Right cardiac atrium (tissue), 5 donors: Measurements from ENCODE around the gene ITCH. TPM values are rescaled to one million over a fixed set of nuclear protein-coding genes. Genes with fewer than 3 reads are reported as not detected.
"Not testable (repeated sequence)": the region's sequence is repeated elsewhere in the genome, so short reads cannot be mapped to it uniquely, and the experiment has no call there.

Experiments used
- ATAC-seq, 2 donors: fragments of 200-7000 bp; cut with Tn5 transposase; one replicate each; pipeline versions ENCODE4 v1.8.0 to v1.9.1; 2020; ENCODE audit warnings: moderate library complexity in 2 of 2, mild to moderate bottlenecking in 1 of 2
- DNase-seq, 3 donors: peaks; one replicate each; pipeline ENCODE4 v3.0.0-alpha.2; 2020
- H3K27ac ChIP-seq: one replicate; pipeline ENCODE4 v1.5.1; 2013; ENCODE audit warnings: mild to moderate bottlenecking, low read length, control low read depth, moderate library complexity
- H3K27me3 ChIP-seq: one replicate; pipeline ENCODE4 v1.6.1; 2013; ENCODE audit not compliant: control insufficient read depth, insufficient read depth
- H3K4me1 ChIP-seq: one replicate; pipeline ENCODE4 v1.6.1; 2013; ENCODE audit warnings: low read length; ENCODE audit not compliant: control insufficient read depth, insufficient read depth
- H3K4me3 ChIP-seq: one replicate; pipeline ENCODE4 v1.5.1; 2013; ENCODE audit warnings: low read length, control low read depth
- H3K9me3 ChIP-seq: one replicate; pipeline ENCODE4 v1.6.1; 2013; ENCODE audit warnings: low read length; ENCODE audit not compliant: control insufficient read depth
- WGBS: extraction: QIAGEN DNeasy Blood & Tissue Kit; methylation state at CpG from one replicate; pipeline ENCODE4 v1.1.7; 2013; 5-methylcytosine and 5-hydroxymethylcytosine counted together
- intact Hi-C, 4 donors: fragments of 100-400 bp; cut with DNase I; formaldehyde crosslinking; loops; one replicate each; pipeline versions ENCODE4 v1.11.0 to v1.14.0; 2022 to 2023
- polyA plus RNA-seq: library from polyadenylated mRNA; stranded (reverse); fragments of 200-250 nt; gene quantifications from one replicate; pipeline ENCODE4 v1.2.3, GENCODE V29; 2013
- total RNA-seq, 4 donors: library from RNA; stranded (reverse); fragmentation: NEBNext Ultra II Directional; extraction: Animal tissue kit (Norgen Biotek cat#: 25700); gene quantifications; one replicate each; pipeline ENCODE4 v1.2.1, GENCODE V29; 2021
- donor health status: healthy with polysubstance abuse.
- donor health status: DM: no; HTN: yes; CAD: no.
- donor health status: DM: no; HTN: no; CAD: no.
- donor health status: DM: no; HTN: yes; CAD: no; lungs with severe emphysema.
- donor health status: DM: yes; HTN: yes; CAD: no.

ITCH gene
- total and polyA plus RNA-seq, 5 donors = 9.7 to 54.9 (median 48.6) TPM

- no peaks in the 10 kb centered on the region for H3K27me3 ChIP-seq
- DNase-seq = no peak
- ATAC-seq = no peak
- no peak overlapping the region for H3K27ac ChIP-seq
- H3K4me1 ChIP-seq = peaks cover 5% of the 10 kb centered on the region
- intact Hi-C loops = no loop called here
- no peaks in the 10 kb centered on the region for H3K9me3 ChIP-seq
- H3K4me3 ChIP-seq = no peak overlapping the region
These were observed 149.9 kb downstream of the ITCH start for GRCh38 chr20:34512955-34513419.

GRCh38 chr20:34514034-34514433 lies 151.0 kb downstream of the ITCH start:
- H3K9me3 ChIP-seq, H3K4me1 ChIP-seq, DNase-seq, H3K4me3 ChIP-seq, H3K27me3 ChIP-seq, intact Hi-C loops, ATAC-seq: not testable (repeated sequence)
- 85% methylated on average over 17 of the region's 17 CpGs for whole genome bisulfite sequencing
- peak overlapping the region; percentile 25 for H3K27ac ChIP-seq

- no peaks in the 10 kb centered on the region for H3K9me3 ChIP-seq
- peaks cover 5% of the 10 kb centered on the region for H3K4me1 ChIP-seq
- WGBS = 36% methylated on average over 19 of the region's 19 CpGs
- DNase-seq = no peak
- intact Hi-C loops = no loop called here
- H3K27ac ChIP-seq = peak overlapping the region; percentile 96
- ATAC-seq = no peak
- peak overlapping the region; percentile 83 for H3K4me3 ChIP-seq
- H3K27me3 ChIP-seq = no peaks in the 10 kb centered on the region
These were observed 151.9 kb downstream of the ITCH start for GRCh38 chr20:34514897-34515483.

GRCh38 chr20:34515484-34516246 lies 152.6 kb downstream of the ITCH start:
- Histone ChIP-seq H3K4me3 (peak overlapping the region; percentile 83), H3K9me3 (no peaks in the 10 kb centered on the region), H3K27ac (peak overlapping the region; percentile 96), H3K27me3 (no peaks in the 10 kb centered on the region), H3K4me1 (peaks cover 5% of the 10 kb centered on the region)
- intact Hi-C loops = no loop called here
- ATAC-seq (peak; percentile 33 to 52), DNase-seq (peak in 2 of 3 donors; percentile 35 to 63)
- 5% methylated on average over 36 of the region's 36 CpGs for WGBS

DNA sequence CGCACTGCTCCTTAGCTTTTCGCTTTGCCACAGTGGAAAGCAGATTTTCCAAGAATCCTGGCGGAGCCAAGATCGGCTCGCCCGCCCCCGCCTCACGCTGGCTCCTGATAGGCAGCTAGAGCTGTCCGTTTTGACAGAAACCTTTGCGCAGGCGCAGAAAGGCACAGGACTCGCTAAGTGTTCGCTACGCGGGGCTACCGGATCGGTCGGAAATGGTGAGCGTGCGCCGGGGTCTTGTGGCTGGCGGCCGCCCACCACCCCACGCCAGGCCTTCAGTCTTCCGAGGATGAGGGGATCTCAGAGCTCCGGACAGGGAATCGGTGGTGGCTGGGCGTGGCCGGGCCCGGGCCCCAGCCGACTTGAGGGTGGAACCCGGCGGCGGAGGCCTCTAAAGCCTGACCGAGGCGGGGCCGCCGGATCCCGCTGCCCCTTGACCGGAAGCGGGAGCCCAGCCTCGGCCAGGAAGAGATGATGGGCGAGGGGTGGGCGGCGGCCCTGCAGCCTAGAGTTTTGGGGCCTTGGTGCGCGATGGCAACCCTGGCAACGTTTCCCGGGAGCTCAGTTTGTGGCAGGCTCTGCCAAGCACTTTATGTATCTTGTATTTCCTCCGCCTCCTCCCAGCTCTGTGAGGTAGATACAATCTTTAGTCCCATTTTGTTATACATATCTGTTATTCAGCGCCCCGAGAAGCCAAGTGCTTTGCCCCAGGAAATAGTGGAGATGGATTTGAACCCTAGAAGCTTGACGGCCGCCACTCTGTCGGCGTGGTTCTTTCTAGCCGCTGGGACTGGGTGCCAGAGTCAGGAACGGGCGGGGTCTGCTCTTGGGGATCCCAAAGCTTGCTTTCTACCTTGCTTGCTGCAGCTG lies 153.4 kb downstream of the ITCH start, which contains the start of gene DYNLRB1:
TSS of gene DYNLRB1 (plus strand) at position 176 of the 867 bp plus-strand sequence. CDS start at position 213, 37 bp downstream.
- under 1% methylated on average over 59 of the region's 59 CpGs for WGBS
- ATAC-seq = peak; percentile 96
- intact Hi-C loops = no loop called here
- peak within 1 kb of the TSS; percentile 96 for H3K27ac ChIP-seq
- peaks cover 5% of the 10 kb centered on the region for H3K4me1 ChIP-seq
- H3K9me3 ChIP-seq = no peaks in the 10 kb centered on the region
- peak; percentile 98 for DNase-seq
- no peaks in the 10 kb centered on the region for H3K27me3 ChIP-seq
- H3K4me3 ChIP-seq = peak within 1 kb of the TSS; percentile 83

GRCh38 chr20:34517114-34517505 lies 154.0 kb downstream of the ITCH start:
- Histone ChIP-seq H3K9me3 (no peaks in the 10 kb centered on the region), H3K4me1 (peaks cover 4% of the 10 kb centered on the region), H3K27me3 (no peaks in the 10 kb centered on the region), H3K27ac (peak overlapping the region; percentile 96), H3K4me3 (peak overlapping the region; percentile 83)
- intact Hi-C loops = no loop called here
- DNase-seq = no peak
- 1% methylated on average over 3 of the region's 3 CpGs for WGBS
- no peak for ATAC-seq

GRCh38 chr20:34518863-34519262 lies 155.8 kb downstream of the ITCH start:
- H3K27ac ChIP-seq, intact Hi-C loops, ATAC-seq, H3K9me3 ChIP-seq, H3K4me1 ChIP-seq, H3K4me3 ChIP-seq, DNase-seq, H3K27me3 ChIP-seq: not testable (repeated sequence)
- WGBS = 94% methylated on average over 7 of the region's 7 CpGs

DNA sequence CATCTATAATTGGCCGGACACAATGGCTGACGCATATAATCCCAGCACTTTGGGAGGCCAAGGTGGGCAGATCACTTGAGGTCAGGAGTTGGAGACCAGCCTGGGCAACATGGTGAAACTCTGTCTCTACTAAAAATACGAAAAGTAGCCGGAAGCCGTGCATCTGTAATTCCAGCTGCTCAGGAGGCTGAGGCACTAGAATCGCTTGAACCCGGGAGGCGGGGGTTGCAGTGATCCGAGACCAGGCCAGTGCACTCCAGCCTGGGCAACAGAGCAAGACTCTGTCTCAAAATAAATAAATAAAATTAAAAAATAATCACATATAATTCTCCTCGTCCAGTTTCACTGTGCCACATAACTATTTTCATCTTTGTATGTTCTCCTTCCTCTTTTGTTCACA lies 156.8 kb downstream of the ITCH start:
- intact Hi-C loops = loop anchor here in 1 of 4 donors (10.0 kb wide), 1 partner anchor 205 kb away; no protein-coding TSS in a partner anchor
- not testable (repeated sequence) for H3K4me1 ChIP-seq, DNase-seq

GRCh38 chr20:34522969-34523871 lies 160.1 kb downstream of the ITCH start:
- peaks cover 6% of the 10 kb centered on the region for H3K4me1 ChIP-seq
- intact Hi-C loops = loop anchor here in 1 of 4 donors (10.0 kb wide), 1 partner anchor 208 kb away; no protein-coding TSS in a partner anchor
- no peak for DNase-seq

More for the DNA sequence above, 156.8 kb downstream of the ITCH start:
- H3K27ac ChIP-seq, H3K27me3 ChIP-seq, ATAC-seq, H3K4me3 ChIP-seq, H3K9me3 ChIP-seq: not testable (repeated sequence)
- 85% methylated on average over 10 of the region's 10 CpGs for WGBS

DNA sequence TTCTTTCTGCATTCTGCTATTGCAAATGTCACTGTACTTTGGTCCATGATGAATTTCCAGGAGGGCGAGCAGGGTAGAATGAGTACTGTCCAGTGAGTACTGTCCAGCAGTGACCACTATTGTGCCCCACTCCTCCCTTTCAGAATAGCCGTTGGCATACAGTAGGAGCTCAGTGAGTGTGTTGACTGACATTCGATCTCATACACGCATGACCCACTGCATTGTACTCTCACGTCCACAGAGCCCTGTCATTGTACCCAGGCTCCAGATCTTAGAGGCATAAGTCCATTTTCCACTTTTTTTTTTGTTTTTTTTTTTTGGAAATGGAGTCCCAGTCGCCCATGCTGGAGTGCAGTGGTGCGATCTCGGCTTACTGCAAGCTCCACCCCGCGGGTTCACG lies 161.4 kb downstream of the ITCH start:
- intact Hi-C loops = loop anchor here in 1 of 4 donors (10.0 kb wide), 1 partner anchor 210 kb away; no protein-coding TSS in a partner anchor
- Histone ChIP-seq H3K9me3 (no peaks in the 10 kb centered on the region), H3K27ac (peak overlapping the region; percentile 5), H3K27me3 (no peaks in the 10 kb centered on the region), H3K4me1 (peaks cover 6% of the 10 kb centered on the region), H3K4me3 (no peak overlapping the region)
- ATAC-seq (no peak), DNase-seq (no peak)
- 87% methylated on average over 11 of the region's 11 CpGs for WGBS

More at GRCh38 chr20:34522969-34523871, 160.1 kb downstream of the ITCH start:
- peak in 1 of 2 donors; percentile 30 for ATAC-seq
- H3K4me3 ChIP-seq = no peak overlapping the region
- no peaks in the 10 kb centered on the region for H3K9me3 ChIP-seq
- H3K27ac ChIP-seq = peak overlapping the region; percentile 81
- no peaks in the 10 kb centered on the region for H3K27me3 ChIP-seq
- WGBS = 53% methylated on average over 17 of the region's 17 CpGs
